Activated B cell treated with CpG ODN at 0.5 μM for 24 hours (primary cell): Measurements from ENCODE around the gene SPSB2. TPM values are rescaled to one million over a fixed set of nuclear protein-coding genes. Genes with fewer than 3 reads are reported as not detected.

Source experiments
- ATAC-seq: fragments of 200-7000 bp; cut with Tn5 transposase; one replicate; pipeline ENCODE4 v1.10.0; 2021; ENCODE audit warnings: low read depth, mild to moderate bottlenecking, moderate library complexity
- CTCF ChIA-PET: fragments of 350-600 bp; sonication (Branson Sonifier 250); formaldehyde crosslinking; loops from one replicate; lab custom pipeline; 2021; ENCODE audit warnings: antibody characterized with exemption; lab: Charles Lee
- POLR2A ChIA-PET: fragments of 350-600 bp; sonication (Branson Sonifier 250); formaldehyde crosslinking; loops from one replicate; lab custom pipeline; 2021; ENCODE audit warnings: antibody characterized with exemption; lab: Charles Lee
- DNase-seq: peaks from one replicate; pipeline ENCODE4 v3.0.0; 2022
- H3K27ac Mint-ChIP-seq: one replicate; pipeline ENCODE4 v1.8.0; 2020; ENCODE audit warnings: mixed read lengths
- H3K27me3 Mint-ChIP-seq: one replicate; pipeline ENCODE4 v1.8.0; 2021; ENCODE audit warnings: mixed read lengths
- H3K36me3 Mint-ChIP-seq: one replicate; pipeline ENCODE4 v1.8.0; 2021; ENCODE audit warnings: low read depth, mixed read lengths
- H3K4me1 Mint-ChIP-seq: one replicate; pipeline ENCODE4 v1.8.0; 2021; ENCODE audit warnings: mixed read lengths
- H3K4me3 Mint-ChIP-seq: one replicate; pipeline ENCODE4 v1.8.0; 2020; ENCODE audit warnings: mild to moderate bottlenecking, mixed read lengths
- H3K9me3 Mint-ChIP-seq: one replicate; pipeline ENCODE4 v1.8.0; 2020; ENCODE audit warnings: mixed read lengths
- CTCF ChIP-seq: fragments of 200-600 bp; IDR thresholded peaks from one replicate; pipeline ENCODE4 v1.8.0; 2022; ENCODE audit warnings: antibody characterized with exemption, mild to moderate bottlenecking
- intact Hi-C: fragments of 100-400 bp; cut with micrococcal nuclease; formaldehyde crosslinking; loops from one replicate; pipeline ENCODE4 v1.15.1; 2024
- total RNA-seq: library from RNA; stranded (reverse); gene quantifications from 2 replicates; pipeline ENCODE4 v1.2.3, GENCODE V29; 2022

Gene SPSB2
- total RNA-seq, 1 donor from 2014 or later = 14.4 TPM

DNA sequence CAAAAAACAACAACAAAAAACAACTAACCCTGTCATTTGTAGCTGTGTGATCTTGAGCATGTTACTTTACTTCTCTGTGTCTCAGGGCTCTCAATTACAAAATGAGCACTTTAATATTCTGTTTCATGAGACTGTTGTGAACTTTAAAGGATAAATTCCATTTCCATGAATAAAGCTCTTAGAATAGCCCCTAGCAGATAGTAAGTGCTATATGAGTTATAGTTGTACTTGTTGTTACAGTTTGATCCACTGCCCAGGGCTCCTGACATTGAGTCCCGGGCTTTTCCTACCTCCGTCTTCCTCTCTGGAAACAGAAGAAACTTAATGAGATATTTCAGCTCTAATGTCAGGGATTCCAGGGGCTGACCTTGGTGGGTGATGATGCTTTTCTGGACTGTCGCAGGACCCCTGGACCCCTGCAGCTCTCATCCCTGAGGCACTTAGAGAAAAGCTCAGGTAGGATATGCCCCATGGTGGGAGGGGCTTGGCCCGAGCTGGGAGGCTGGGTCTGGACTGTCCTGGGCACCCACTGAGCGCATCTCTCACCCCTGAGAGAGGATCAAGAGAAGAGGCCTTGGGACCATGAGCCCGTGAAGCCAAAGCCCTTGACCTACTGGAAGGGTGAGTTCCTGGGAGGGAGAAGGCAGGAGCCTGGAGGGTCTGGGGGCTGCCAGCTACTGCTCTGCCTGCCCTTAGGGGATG lies 39.8 kb downstream of the SPSB2 start:
- intact Hi-C loops = no loop called here
- Mint-ChIP-seq H3K4me1 (peaks cover 11% of the 10 kb centered on the region), H3K36me3 (no peaks in the 10 kb centered on the region), H3K4me3 (no peak overlapping the region), H3K9me3 (no peaks in the 10 kb centered on the region), H3K27me3 (peaks cover 25% of the 10 kb centered on the region), H3K27ac (no peak overlapping the region)
- DNase-seq (no peak), ATAC-seq (no peak)
- CTCF ChIA-PET = interaction anchor here (0.6 to 3.8 kb wide), 6 partner anchors 9 to 94 kb away, joined by 4 to 23 read pairs (median 4); partner anchors contain the start of genes MLF2, PTMS and SPSB2
- no peak for TF ChIP-seq CTCF
- POLR2A ChIA-PET = interaction anchor here (0.5 to 3.3 kb wide), 5 partner anchors 18 to 198 kb away, joined by 3 to 11 read pairs (median 4); partner anchors contain the start of genes CDCA3, MLF2, TPI1 and USP5

- ChIA-PET POLR2A (interaction anchor here (1.1 to 3.3 kb wide), 4 partner anchors 20 to 197 kb away, joined by 3 to 11 read pairs (median 4); partner anchors contain the start of genes CDCA3, MLF2, TPI1 and USP5), CTCF (interaction anchor here (1.7 kb wide), 1 partner anchor 8 kb away, joined by 5 read pairs; the partner anchor contains the start of gene GNB3)
- Mint-ChIP-seq H3K4me3 (no peak overlapping the region), H3K4me1 (peaks cover 16% of the 10 kb centered on the region), H3K36me3 (no peaks in the 10 kb centered on the region), H3K9me3 (no peaks in the 10 kb centered on the region), H3K27me3 (peaks cover 30% of the 10 kb centered on the region), H3K27ac (no peak overlapping the region)
- intact Hi-C loops = no loop called here
- TF ChIP-seq CTCF = no peak
- no peak for ATAC-seq
- no peak for DNase-seq
Observed at GRCh38 chr12:6832125-6832524, 41.0 kb downstream of the SPSB2 start.

DNA sequence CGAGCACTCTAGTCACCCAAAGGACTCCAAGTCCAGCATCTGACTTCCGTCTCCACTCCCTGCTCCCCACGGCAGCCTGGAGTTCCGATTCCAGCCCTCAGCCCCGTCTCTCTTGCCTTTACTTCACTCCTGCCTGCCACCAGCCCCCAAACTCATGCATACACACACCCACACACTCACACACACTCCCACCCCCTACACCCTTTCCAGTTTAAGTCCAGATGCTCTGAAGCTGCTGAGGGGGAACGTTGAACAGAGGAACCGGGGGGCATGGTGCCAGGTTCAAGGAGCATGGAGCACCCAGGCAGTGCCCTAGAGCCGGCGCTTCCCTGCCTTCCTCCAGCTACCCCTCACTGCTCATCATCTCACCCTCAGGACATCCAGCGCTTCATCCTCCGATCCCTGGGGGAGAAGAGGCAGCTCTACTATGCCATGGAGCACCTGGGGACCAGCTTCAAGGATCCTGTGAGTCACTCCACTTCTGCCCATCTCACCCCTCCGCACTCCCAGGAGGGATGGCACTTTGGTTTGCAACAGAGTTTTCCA lies 41.6 kb downstream of the SPSB2 start:
- CTCF ChIA-PET = interaction anchor here (1.7 kb wide), 1 partner anchor 8 kb away, joined by 5 read pairs; the partner anchor contains the start of gene GNB3
- H3K4me1 Mint-ChIP-seq = peaks cover 16% of the 10 kb centered on the region
- POLR2A ChIA-PET = interaction anchor here (2.0 to 3.3 kb wide), 2 partner anchors 20 to 78 kb away, joined by 6 to 11 read pairs; partner anchors contain the start of genes CDCA3, MLF2 and USP5
- H3K4me3 Mint-ChIP-seq = no peak overlapping the region
- no peaks in the 10 kb centered on the region for H3K9me3 Mint-ChIP-seq
- intact Hi-C loops = no loop called here
- peaks cover 36% of the 10 kb centered on the region for H3K27me3 Mint-ChIP-seq
- ATAC-seq (no peak), DNase-seq (no peak)
- no peak for TF ChIP-seq CTCF
- no peak overlapping the region for H3K27ac Mint-ChIP-seq
- H3K36me3 Mint-ChIP-seq = no peaks in the 10 kb centered on the region

GRCh38 chr12:6830999-6831398 lies 42.1 kb downstream of the SPSB2 start:
- no peak for DNase-seq
- POLR2A ChIA-PET = interaction anchor here (1.2 to 2.0 kb wide), 2 partner anchors 21 to 77 kb away, joined by 3 to 6 read pairs; partner anchors contain the start of genes MLF2 and USP5
- peaks cover 16% of the 10 kb centered on the region for H3K4me1 Mint-ChIP-seq

More at GRCh38 chr12:6830999-6831398, 42.1 kb downstream of the SPSB2 start:
- no peak for TF ChIP-seq CTCF
- ATAC-seq = no peak
- CTCF ChIA-PET = interaction anchor here (1.5 to 1.7 kb wide), 2 partner anchors 9 to 64 kb away, joined by 3 to 5 read pairs; partner anchors contain the start of gene GNB3
- intact Hi-C loops = no loop called here
- peaks cover 41% of the 10 kb centered on the region for H3K27me3 Mint-ChIP-seq
- no peak overlapping the region for H3K4me3 Mint-ChIP-seq
- no peaks in the 10 kb centered on the region for H3K9me3 Mint-ChIP-seq
- H3K36me3 Mint-ChIP-seq = no peaks in the 10 kb centered on the region
- H3K27ac Mint-ChIP-seq = no peak overlapping the region
